8988T (cell line): ENCODE measurements around the gene PRMT1.

ENCODE experiments used
- DNase-seq: peaks from one replicate; pipeline ENCODE4 v3.0.0; 2011

The PRMT1 gene

GRCh38 chr19:49730166-49730565 is 53.1 kb downstream of the PRMT1 start:
- DNase-seq, result no peak
